ENCODE data around the gene KANSL1. TPM values are rescaled to one million over a fixed set of nuclear protein-coding genes. Genes with fewer than 3 reads are reported as not detected.

Gene KANSL1
- total RNA-seq, 1 experiment from 2014 or later: 55.5 TPM

DNA sequence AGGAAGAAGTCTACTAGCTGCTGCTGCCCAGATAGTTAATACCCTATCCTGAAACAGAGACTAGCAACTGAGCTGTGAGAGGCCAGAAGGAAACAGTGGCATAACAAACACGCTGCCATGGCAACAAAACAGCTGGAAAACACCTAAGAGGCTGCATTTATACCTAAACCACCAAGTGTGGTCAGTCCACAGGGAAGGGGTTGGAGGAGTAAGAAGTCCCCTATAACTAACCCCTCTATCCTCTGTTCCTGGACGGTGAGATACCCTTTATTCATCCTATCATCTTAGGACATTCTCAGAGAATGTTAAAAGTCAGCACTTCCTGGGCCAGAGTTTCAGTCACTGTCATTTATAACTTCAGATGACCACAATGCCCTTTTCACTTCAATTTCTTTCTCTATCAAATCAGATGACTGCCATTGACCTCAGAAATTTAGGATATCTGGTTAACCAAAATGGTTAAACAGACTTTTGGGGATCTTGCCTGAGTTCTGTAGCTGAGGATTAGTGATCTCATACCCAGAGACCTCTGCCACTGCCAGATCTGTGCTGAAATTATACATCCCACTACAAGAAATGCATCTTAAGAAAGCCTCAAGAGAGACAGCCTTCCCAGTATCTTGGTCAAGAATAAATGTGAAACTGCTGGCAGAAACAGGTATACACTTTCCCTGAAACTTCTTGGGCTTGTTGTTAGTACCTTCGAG is 158.0 kb downstream of the KANSL1 start:
- H3K4me3 ChIP-seq (ENCODE audit: low read depth in 2 of 2, low read length in 2 of 2): no peak overlapping the region
- in situ Hi-C loops (cut with HindIII; ENCODE audit: low pct_unique_long_range_greater_than_20kb, low sequenced_read_pairs): no loop called here
- POLR2A ChIA-PET: no interaction called here
- no peak for TF ChIP-seq SIN3A (IDR thresholded peaks at IDR 0.05; ENCODE audit: borderline replicate concordance, insufficient read depth, low read depth, low read length)
- TF ChIP-seq, protein P1, sequence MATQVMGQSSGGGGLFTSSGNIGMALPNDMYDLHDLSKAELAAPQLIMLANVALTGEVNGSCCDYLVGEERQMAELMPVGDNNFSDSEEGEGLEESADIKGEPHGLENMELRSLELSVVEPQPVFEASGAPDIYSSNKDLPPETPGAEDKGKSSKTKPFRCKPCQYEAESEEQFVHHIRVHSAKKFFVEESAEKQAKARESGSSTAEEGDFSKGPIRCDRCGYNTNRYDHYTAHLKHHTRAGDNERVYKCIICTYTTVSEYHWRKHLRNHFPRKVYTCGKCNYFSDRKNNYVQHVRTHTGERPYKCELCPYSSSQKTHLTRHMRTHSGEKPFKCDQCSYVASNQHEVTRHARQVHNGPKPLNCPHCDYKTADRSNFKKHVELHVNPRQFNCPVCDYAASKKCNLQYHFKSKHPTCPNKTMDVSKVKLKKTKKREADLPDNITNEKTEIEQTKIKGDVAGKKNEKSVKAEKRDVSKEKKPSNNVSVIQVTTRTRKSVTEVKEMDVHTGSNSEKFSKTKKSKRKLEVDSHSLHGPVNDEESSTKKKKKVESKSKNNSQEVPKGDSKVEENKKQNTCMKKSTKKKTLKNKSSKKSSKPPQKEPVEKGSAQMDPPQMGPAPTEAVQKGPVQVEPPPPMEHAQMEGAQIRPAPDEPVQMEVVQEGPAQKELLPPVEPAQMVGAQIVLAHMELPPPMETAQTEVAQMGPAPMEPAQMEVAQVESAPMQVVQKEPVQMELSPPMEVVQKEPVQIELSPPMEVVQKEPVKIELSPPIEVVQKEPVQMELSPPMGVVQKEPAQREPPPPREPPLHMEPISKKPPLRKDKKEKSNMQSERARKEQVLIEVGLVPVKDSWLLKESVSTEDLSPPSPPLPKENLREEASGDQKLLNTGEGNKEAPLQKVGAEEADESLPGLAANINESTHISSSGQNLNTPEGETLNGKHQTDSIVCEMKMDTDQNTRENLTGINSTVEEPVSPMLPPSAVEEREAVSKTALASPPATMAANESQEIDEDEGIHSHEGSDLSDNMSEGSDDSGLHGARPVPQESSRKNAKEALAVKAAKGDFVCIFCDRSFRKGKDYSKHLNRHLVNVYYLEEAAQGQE (IDR thresholded peaks at IDR 0.05; ENCODE audit: insufficient read depth in 1 of 2, low read depth in 2 of 2, low read length in 1 of 2): no peak
- TF ChIP-seq TCF7L2 (IDR thresholded peaks at IDR 0.05; ENCODE audit: low read depth, low read length): no peak
- no peak for TF ChIP-seq POLR2AphosphoS5 (IDR thresholded peaks at IDR 0.05; ENCODE audit: low read depth, low read length)
- TF ChIP-seq, protein P2, sequence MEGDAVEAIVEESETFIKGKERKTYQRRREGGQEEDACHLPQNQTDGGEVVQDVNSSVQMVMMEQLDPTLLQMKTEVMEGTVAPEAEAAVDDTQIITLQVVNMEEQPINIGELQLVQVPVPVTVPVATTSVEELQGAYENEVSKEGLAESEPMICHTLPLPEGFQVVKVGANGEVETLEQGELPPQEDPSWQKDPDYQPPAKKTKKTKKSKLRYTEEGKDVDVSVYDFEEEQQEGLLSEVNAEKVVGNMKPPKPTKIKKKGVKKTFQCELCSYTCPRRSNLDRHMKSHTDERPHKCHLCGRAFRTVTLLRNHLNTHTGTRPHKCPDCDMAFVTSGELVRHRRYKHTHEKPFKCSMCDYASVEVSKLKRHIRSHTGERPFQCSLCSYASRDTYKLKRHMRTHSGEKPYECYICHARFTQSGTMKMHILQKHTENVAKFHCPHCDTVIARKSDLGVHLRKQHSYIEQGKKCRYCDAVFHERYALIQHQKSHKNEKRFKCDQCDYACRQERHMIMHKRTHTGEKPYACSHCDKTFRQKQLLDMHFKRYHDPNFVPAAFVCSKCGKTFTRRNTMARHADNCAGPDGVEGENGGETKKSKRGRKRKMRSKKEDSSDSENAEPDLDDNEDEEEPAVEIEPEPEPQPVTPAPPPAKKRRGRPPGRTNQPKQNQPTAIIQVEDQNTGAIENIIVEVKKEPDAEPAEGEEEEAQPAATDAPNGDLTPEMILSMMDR (IDR thresholded peaks at IDR 0.05): no peak
- H3K36me3 ChIP-seq (ENCODE audit: control insufficient read depth, insufficient read depth, low read length): peaks cover 23% of the 10 kb centered on the region
- CTCF ChIA-PET: interaction anchor here (0.6 kb wide), 1 partner anchor 158 kb away, joined by 10 read pairs; the partner anchor contains the start of gene KANSL1
- TSS peak; percentile 27 for BruUV-seq (replicated peaks)
- DNase-seq (ENCODE audit: low read depth, low spot score) (no peak), ATAC-seq (no peak)
- H3K9me3 ChIP-seq (ENCODE audit: control insufficient read depth, insufficient read depth, low read depth, low read length): no peaks in the 10 kb centered on the region
- H3K27me3 ChIP-seq (ENCODE audit: control insufficient read depth, insufficient read depth, low read length): no peaks in the 10 kb centered on the region
- H3K4me1 ChIP-seq (ENCODE audit: control insufficient read depth, insufficient read depth, low read length): no peaks in the 10 kb centered on the region
- H3K27ac ChIP-seq (ENCODE audit: low read length): no peak overlapping the region
- intact Hi-C loops (cut with micrococcal nuclease; ENCODE audit: unreplicated experiment): no loop called here

DNA sequence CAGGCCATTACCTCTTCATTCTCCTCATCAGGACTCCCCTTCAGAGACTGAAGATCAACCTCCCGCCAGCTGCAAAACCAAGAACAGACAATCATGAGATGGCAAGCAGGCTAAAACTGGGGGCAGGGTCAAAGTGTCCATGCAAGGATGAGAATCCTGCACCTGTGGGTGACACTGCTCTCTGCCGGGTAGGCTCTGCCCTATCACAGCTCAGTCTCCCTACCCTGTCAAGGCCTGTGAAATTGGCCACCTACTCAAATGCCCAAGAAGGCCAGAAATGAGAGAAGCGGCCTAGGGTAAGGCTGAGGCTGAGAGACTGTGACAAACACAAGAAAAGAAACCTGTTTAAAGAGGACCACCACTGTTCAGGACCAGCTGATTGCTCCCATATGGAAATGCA is 159.8 kb downstream of the KANSL1 start:
- no peak for DNase-seq (ENCODE audit: low read depth, low spot score)
- BruUV-seq (replicated peaks): no TSS peak
- ChIA-PET POLR2A (interaction anchor here (0.5 kb wide), 1 partner anchor 23 kb away, joined by 3 read pairs; no protein-coding TSS in a partner anchor), CTCF (no interaction called here)
- Histone ChIP-seq H3K36me3 (ENCODE audit: control insufficient read depth, insufficient read depth, low read length) (peaks cover 16% of the 10 kb centered on the region), H3K9me3 (ENCODE audit: control insufficient read depth, insufficient read depth, low read depth, low read length) (no peaks in the 10 kb centered on the region), H3K4me3 (ENCODE audit: low read depth in 2 of 2, low read length in 2 of 2) (no peak overlapping the region), H3K27me3 (ENCODE audit: control insufficient read depth, insufficient read depth, low read length) (no peaks in the 10 kb centered on the region), H3K4me1 (ENCODE audit: control insufficient read depth, insufficient read depth, low read length) (no peaks in the 10 kb centered on the region), H3K27ac (ENCODE audit: low read length) (no peak overlapping the region)
- ATAC-seq: no peak
- intact Hi-C loops (cut with micrococcal nuclease; ENCODE audit: unreplicated experiment): no loop called here
- in situ Hi-C loops (cut with HindIII; ENCODE audit: low pct_unique_long_range_greater_than_20kb, low sequenced_read_pairs): no loop called here
- TF ChIP-seq POLR2AphosphoS5 (IDR thresholded peaks at IDR 0.05; ENCODE audit: low read depth, low read length) (no peak), SIN3A (IDR thresholded peaks at IDR 0.05; ENCODE audit: borderline replicate concordance, insufficient read depth, low read depth, low read length) (no peak), TCF7L2 (IDR thresholded peaks at IDR 0.05; ENCODE audit: low read depth, low read length) (no peak)
- TF ChIP-seq, protein P1 (IDR thresholded peaks at IDR 0.05; ENCODE audit: insufficient read depth in 1 of 2, low read depth in 2 of 2, low read length in 1 of 2): no peak
- TF ChIP-seq, protein P2 (IDR thresholded peaks at IDR 0.05): no peak
